ENCODE results near the gene ACAP1. TPM values are rescaled to one million over a fixed set of nuclear protein-coding genes. Genes with fewer than 3 reads are reported as not detected.
"Not testable (repeated sequence)": the region's sequence is repeated elsewhere in the genome, so short reads cannot be mapped to it uniquely, and the experiment has no call there.

The ACAP1 gene
- polyA plus RNA-seq, 1 donor: 12.2 TPM

DNA sequence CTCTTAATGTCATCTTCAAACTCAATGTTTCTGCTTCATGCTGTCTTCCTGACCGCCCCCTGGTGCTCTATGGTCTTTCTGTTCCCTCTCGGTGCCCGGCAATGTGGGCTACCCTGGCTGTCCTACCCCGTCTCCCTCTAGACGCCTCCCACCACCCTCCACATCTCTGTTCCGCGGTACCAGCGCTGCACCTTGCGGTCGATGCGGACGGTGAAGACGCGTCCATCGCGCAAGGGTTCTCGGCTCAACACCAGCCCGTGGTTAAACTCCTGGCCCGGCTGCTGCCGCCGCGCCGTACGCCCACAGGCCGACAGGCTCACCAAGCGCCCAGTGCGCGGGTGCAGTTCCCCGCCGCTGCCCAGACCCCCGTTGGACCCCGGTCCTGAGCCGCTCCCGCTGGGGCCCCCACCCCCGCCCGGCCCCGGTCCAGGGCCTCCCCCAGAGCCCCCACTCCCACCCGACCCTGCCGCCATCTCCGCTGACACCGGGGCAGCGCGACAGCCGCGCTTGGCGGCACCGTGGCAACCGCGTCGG lies 7.4 kb upstream of the ACAP1 start, which contains the start of gene NEURL4:
Gene NEURL4, minus strand, starts transcription at position 496 of the 534 bp plus-strand sequence. Its CDS starts 23 bp downstream, at position 473.
- Histone ChIP-seq H3K4me3 (ENCODE audit: low read length) (peak within 1 kb of the TSS; percentile 59), H3K27ac (ENCODE audit: low read length) (peak within 1 kb of the TSS; percentile 73), H3K4me1 (ENCODE audit: control insufficient read depth, insufficient read depth, low read length) (peaks cover 16% of the 10 kb centered on the region), H3K27me3 (ENCODE audit: control insufficient read depth, insufficient read depth, low read length) (peaks cover 2% of the 10 kb centered on the region), H3K9me3 (ENCODE audit: control insufficient read depth, low read depth, low read length) (no peaks in the 10 kb centered on the region), H3K36me3 (ENCODE audit: control insufficient read depth, insufficient read depth, low read length) (peaks cover 28% of the 10 kb centered on the region)
- no CpG with 5 or more reads among the region's 50 CpGs for WGBS (ENCODE audit: insufficient coverage, low lambda C conversion rate)
- DNase-seq: no peak

DNA sequence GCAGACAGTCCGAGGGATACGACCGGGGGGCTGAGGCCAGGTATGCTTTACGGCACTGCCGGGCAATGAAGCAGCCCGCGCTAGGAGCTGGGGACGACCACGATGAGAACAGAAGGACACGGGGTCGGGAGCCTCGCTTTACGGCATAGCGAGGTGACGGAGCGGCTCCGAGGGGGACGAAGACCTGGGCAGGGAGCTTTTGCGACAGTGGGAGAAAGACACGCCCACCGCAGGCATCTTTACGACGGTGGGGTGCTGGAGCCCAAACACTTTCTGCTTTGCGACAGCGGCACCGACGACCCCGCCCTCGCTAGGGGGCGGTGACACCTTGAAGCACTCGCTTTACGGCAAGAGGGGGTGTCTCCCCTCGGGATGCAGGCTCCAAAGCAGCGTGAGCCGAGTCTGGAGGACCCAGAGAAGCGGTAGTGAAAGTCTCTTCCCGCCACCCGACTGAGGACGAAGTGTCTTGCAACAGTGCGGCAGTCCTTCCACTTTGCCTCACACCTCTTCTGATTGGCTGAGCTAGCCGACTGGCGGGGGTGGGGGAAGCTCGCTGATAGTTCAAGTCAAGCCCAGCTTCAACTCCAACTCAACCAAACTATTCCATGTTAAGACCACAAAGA lies 6.8 kb upstream of the ACAP1 start:
- no CpG with 5 or more reads among the region's 43 CpGs for WGBS (ENCODE audit: insufficient coverage, low lambda C conversion rate)
- Histone ChIP-seq H3K4me1 (ENCODE audit: control insufficient read depth, insufficient read depth, low read length) (peaks cover 16% of the 10 kb centered on the region), H3K36me3 (ENCODE audit: control insufficient read depth, insufficient read depth, low read length) (peaks cover 22% of the 10 kb centered on the region), H3K4me3 (ENCODE audit: low read length) (peak overlapping the region; percentile 59), H3K27me3 (ENCODE audit: control insufficient read depth, insufficient read depth, low read length) (peaks cover 2% of the 10 kb centered on the region), H3K27ac (ENCODE audit: low read length) (peak overlapping the region; percentile 73), H3K9me3 (ENCODE audit: control insufficient read depth, low read depth, low read length) (no peaks in the 10 kb centered on the region)
- DNase-seq: peak; percentile 99 to 100

DNA sequence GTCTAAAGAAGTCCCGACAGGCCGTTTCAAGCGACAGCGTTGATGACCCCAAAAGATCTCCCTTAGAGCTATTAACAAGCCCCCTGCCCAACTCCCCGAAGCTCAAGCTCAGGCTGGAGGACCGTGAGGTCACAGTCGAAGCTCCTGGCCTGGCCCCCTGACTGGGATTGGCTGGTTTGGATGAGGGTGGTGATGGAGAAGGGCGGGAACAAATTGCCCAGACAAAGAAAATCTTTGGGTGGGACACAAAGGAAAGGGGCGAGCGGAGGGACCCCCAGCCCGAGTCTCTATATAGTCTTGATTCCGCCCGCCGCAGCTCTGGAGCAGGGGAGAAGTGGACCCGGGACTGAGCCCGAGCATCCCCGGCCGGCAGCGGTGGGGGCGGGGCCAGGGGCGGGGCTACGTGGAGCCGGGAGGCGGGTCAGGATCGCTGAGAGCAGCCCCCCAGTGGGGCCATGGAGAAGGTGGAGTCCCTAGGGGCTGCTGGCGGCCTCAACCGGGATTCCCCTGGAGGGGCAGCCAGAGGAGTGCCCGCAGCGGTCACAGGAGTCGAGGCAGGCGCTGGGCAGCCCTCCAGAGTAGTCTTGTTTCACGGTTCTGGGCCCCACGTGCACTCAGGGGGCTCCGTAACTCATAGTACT lies 6.2 kb upstream of the ACAP1 start:
- Histone ChIP-seq H3K36me3 (ENCODE audit: control insufficient read depth, insufficient read depth, low read length) (peaks cover 17% of the 10 kb centered on the region), H3K4me1 (ENCODE audit: control insufficient read depth, insufficient read depth, low read length) (peaks cover 16% of the 10 kb centered on the region), H3K27ac (ENCODE audit: low read length) (peak overlapping the region; percentile 73), H3K4me3 (ENCODE audit: low read length) (peak overlapping the region; percentile 59), H3K27me3 (ENCODE audit: control insufficient read depth, insufficient read depth, low read length) (peaks cover 2% of the 10 kb centered on the region), H3K9me3 (ENCODE audit: control insufficient read depth, low read depth, low read length) (no peaks in the 10 kb centered on the region)
- WGBS (ENCODE audit: insufficient coverage, low lambda C conversion rate): no CpG with 5 or more reads among the region's 34 CpGs
- DNase-seq: peak in 1 of 2 donors; percentile 52

GRCh38 chr17:7330638-7331015 lies 5.7 kb upstream of the ACAP1 start:
- H3K27ac ChIP-seq (ENCODE audit: low read length): peak overlapping the region; percentile 73
- H3K4me3 ChIP-seq (ENCODE audit: low read length): peak overlapping the region; percentile 59
- no peaks in the 10 kb centered on the region for H3K9me3 ChIP-seq (ENCODE audit: control insufficient read depth, low read depth, low read length)
- peaks cover 16% of the 10 kb centered on the region for H3K4me1 ChIP-seq (ENCODE audit: control insufficient read depth, insufficient read depth, low read length)
- H3K36me3 ChIP-seq (ENCODE audit: control insufficient read depth, insufficient read depth, low read length): peaks cover 13% of the 10 kb centered on the region
- no CpG with 5 or more reads among the region's 13 CpGs for WGBS (ENCODE audit: insufficient coverage, low lambda C conversion rate)
- DNase-seq: no peak
- peaks cover 2% of the 10 kb centered on the region for H3K27me3 ChIP-seq (ENCODE audit: control insufficient read depth, insufficient read depth, low read length)

- WGBS (ENCODE audit: insufficient coverage, low lambda C conversion rate): no CpG with 5 or more reads among the region's 7 CpGs
- H3K27ac ChIP-seq (ENCODE audit: low read length): no peak overlapping the region
- peaks cover 16% of the 10 kb centered on the region for H3K4me1 ChIP-seq (ENCODE audit: control insufficient read depth, insufficient read depth, low read length)
- no peaks in the 10 kb centered on the region for H3K36me3 ChIP-seq (ENCODE audit: control insufficient read depth, insufficient read depth, low read length)
- no peak overlapping the region for H3K4me3 ChIP-seq (ENCODE audit: low read length)
- no peak for DNase-seq
- H3K27me3 ChIP-seq (ENCODE audit: control insufficient read depth, insufficient read depth, low read length): peaks cover 4% of the 10 kb centered on the region
- H3K9me3 ChIP-seq (ENCODE audit: control insufficient read depth, low read depth, low read length): no peaks in the 10 kb centered on the region
Observed at GRCh38 chr17:7332111-7332510, 4.2 kb upstream of the ACAP1 start.

GRCh38 chr17:7332600-7333069 lies 3.7 kb upstream of the ACAP1 start:
- no CpG with 5 or more reads among the region's 14 CpGs for WGBS (ENCODE audit: insufficient coverage, low lambda C conversion rate)
- peaks cover 16% of the 10 kb centered on the region for H3K4me1 ChIP-seq (ENCODE audit: control insufficient read depth, insufficient read depth, low read length)
- H3K9me3 ChIP-seq (ENCODE audit: control insufficient read depth, low read depth, low read length); H3K27ac ChIP-seq (ENCODE audit: low read length); DNase-seq; H3K4me3 ChIP-seq (ENCODE audit: low read length); H3K27me3 ChIP-seq (ENCODE audit: control insufficient read depth, insufficient read depth, low read length); H3K36me3 ChIP-seq (ENCODE audit: control insufficient read depth, insufficient read depth, low read length): not testable (repeated sequence)

- H3K4me1 ChIP-seq (ENCODE audit: control insufficient read depth, insufficient read depth, low read length): peaks cover 8% of the 10 kb centered on the region
- WGBS (ENCODE audit: insufficient coverage, low lambda C conversion rate): no CpG with 5 or more reads among the region's 3 CpGs
- no peak for DNase-seq
- peaks cover 4% of the 10 kb centered on the region for H3K27me3 ChIP-seq (ENCODE audit: control insufficient read depth, insufficient read depth, low read length)
- H3K27ac ChIP-seq (ENCODE audit: low read length): no peak overlapping the region
- H3K4me3 ChIP-seq (ENCODE audit: low read length): no peak overlapping the region
- H3K36me3 ChIP-seq (ENCODE audit: control insufficient read depth, insufficient read depth, low read length): no peaks in the 10 kb centered on the region
- no peaks in the 10 kb centered on the region for H3K9me3 ChIP-seq (ENCODE audit: control insufficient read depth, low read depth, low read length)
Observed at GRCh38 chr17:7334938-7335538, 1.3 kb upstream of the ACAP1 start.

- not testable (repeated sequence) for H3K36me3 ChIP-seq (ENCODE audit: control insufficient read depth, insufficient read depth, low read length); H3K27ac ChIP-seq (ENCODE audit: low read length); H3K9me3 ChIP-seq (ENCODE audit: control insufficient read depth, low read depth, low read length); H3K27me3 ChIP-seq (ENCODE audit: control insufficient read depth, insufficient read depth, low read length); DNase-seq; H3K4me3 ChIP-seq (ENCODE audit: low read length); H3K4me1 ChIP-seq (ENCODE audit: control insufficient read depth, insufficient read depth, low read length)
- no CpG with 5 or more reads among the region's 13 CpGs for WGBS (ENCODE audit: insufficient coverage, low lambda C conversion rate)
Observed at GRCh38 chr17:7335765-7336164, 564 bp upstream of the ACAP1 start.

DNA sequence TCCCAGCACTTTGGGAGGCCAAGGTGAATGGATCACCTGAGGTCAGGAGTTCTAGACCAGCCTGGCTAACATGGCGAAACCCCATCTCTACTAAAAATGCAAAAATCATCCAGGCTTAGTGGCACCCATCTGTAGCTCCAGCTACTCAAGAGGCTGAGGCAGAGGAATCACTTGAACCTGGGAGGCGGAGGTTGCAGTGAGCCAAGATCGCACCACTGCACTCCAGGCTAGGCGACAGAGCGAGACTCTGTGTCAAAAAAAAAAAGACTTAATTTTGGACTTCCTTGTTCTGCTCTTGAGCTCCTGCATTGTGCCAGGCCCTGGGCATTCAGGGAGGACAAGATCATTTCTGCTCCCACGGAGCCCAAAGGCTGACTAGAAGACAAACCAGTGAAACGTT lies 1.3 kb downstream of the ACAP1 start:
- DNase-seq; H3K27me3 ChIP-seq (ENCODE audit: control insufficient read depth, insufficient read depth, low read length); H3K36me3 ChIP-seq (ENCODE audit: control insufficient read depth, insufficient read depth, low read length); H3K4me3 ChIP-seq (ENCODE audit: low read length); H3K9me3 ChIP-seq (ENCODE audit: control insufficient read depth, low read depth, low read length); H3K4me1 ChIP-seq (ENCODE audit: control insufficient read depth, insufficient read depth, low read length); H3K27ac ChIP-seq (ENCODE audit: low read length): not testable (repeated sequence)
- no CpG with 5 or more reads among the region's 7 CpGs for WGBS (ENCODE audit: insufficient coverage, low lambda C conversion rate)

DNA sequence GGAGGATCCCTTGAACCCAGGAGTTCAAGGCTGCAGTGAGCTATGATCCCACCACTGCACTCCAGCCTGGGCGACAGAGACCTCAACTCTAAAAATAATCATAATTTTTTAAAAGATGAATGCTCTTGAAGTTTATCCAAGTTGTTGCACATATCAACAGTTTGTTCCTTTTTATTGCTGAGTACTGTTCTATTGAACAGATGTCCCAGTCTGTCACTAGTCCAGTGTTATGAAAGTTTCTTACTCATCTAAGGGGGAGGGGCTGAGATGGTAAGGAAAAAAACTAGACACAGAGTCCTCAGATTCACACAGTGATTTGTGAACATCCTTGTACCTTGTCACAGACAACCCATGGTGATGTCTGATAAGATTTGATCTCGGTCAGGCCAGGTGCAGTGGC lies 3.9 kb downstream of the ACAP1 start:
- no CpG with 5 or more reads among the region's 2 CpGs for WGBS (ENCODE audit: insufficient coverage, low lambda C conversion rate)
- no peak for DNase-seq
- Histone ChIP-seq H3K27me3 (ENCODE audit: control insufficient read depth, insufficient read depth, low read length) (peaks cover 13% of the 10 kb centered on the region), H3K27ac (ENCODE audit: low read length) (no peak overlapping the region), H3K4me3 (ENCODE audit: low read length) (no peak overlapping the region), H3K9me3 (ENCODE audit: control insufficient read depth, low read depth, low read length) (no peaks in the 10 kb centered on the region), H3K4me1 (ENCODE audit: control insufficient read depth, insufficient read depth, low read length) (no peaks in the 10 kb centered on the region), H3K36me3 (ENCODE audit: control insufficient read depth, insufficient read depth, low read length) (no peaks in the 10 kb centered on the region)

Data from large intestine (tissue), 3 donors.